Endothelial cell of umbilical vein (primary cell): Measurements from ENCODE around the gene GLOD4.

Source experiments
- EZH2 ChIP-seq: IDR thresholded peaks from 2 replicates; pipeline ENCODE4 v1.6.1; 2012; ENCODE audit warnings: borderline replicate concordance, low read depth, mild to moderate bottlenecking, moderate library complexity, low read length, inconsistent platforms; ENCODE audit not compliant: severe bottlenecking
- FOS ChIP-seq: IDR thresholded peaks from 2 replicates; pipeline ENCODE4 v1.6.1; 2011; ENCODE audit warnings: mild to moderate bottlenecking, low read length, moderate library complexity, borderline replicate concordance; ENCODE audit not compliant: insufficient read depth
- JUN ChIP-seq: IDR thresholded peaks from 2 replicates; pipeline ENCODE4 v1.6.1; 2011; ENCODE audit warnings: borderline replicate concordance, low read depth; ENCODE audit not compliant: insufficient read length, insufficient read depth
- MAX ChIP-seq: IDR thresholded peaks from 2 replicates; pipeline ENCODE4 v1.6.1; 2011; ENCODE audit not compliant: insufficient read depth, insufficient read length
- MYC ChIP-seq: IDR thresholded peaks from one replicate; pipeline ENCODE4 v1.6.1; 2011; ENCODE audit warnings: mild to moderate bottlenecking, low read depth, low read length
- POLR2A ChIP-seq: IDR thresholded peaks from 2 replicates; pipeline ENCODE4 v1.6.1; 2012; ENCODE audit warnings: low read depth, mild to moderate bottlenecking, control low read depth, low read length
- POLR2AphosphoS5 ChIP-seq: IDR thresholded peaks from 2 replicates; pipeline ENCODE4 v1.6.1; 2012; ENCODE audit warnings: low read depth, mild to moderate bottlenecking, control low read depth, low read length, moderate library complexity; ENCODE audit not compliant: insufficient read depth
- TF ChIP-seq, protein P1 (sequence below), 2 donors: IDR thresholded peaks; 1 replicate in 1 of 2; 2 replicates in 1 of 2; pipeline ENCODE4 v1.5.1; 2011; ENCODE audit warnings: low read length in 2 of 2, mild to moderate bottlenecking in 2 of 2, moderate library complexity in 2 of 2, control low read depth in 1 of 2, inconsistent platforms in 1 of 2, low read depth in 1 of 2; ENCODE audit not compliant: insufficient read depth in 1 of 2; ENCODE audit errors: extremely low read depth in 1 of 2

GRCh38 chr17:725084-725483 lies 57.0 kb downstream of the GLOD4 start:
- TF ChIP-seq EZH2 (no peak), FOS (no peak), POLR2A (no peak), POLR2AphosphoS5 (no peak), MAX (no peak), MYC (no peak), JUN (no peak)
- TF ChIP-seq, protein P1, sequence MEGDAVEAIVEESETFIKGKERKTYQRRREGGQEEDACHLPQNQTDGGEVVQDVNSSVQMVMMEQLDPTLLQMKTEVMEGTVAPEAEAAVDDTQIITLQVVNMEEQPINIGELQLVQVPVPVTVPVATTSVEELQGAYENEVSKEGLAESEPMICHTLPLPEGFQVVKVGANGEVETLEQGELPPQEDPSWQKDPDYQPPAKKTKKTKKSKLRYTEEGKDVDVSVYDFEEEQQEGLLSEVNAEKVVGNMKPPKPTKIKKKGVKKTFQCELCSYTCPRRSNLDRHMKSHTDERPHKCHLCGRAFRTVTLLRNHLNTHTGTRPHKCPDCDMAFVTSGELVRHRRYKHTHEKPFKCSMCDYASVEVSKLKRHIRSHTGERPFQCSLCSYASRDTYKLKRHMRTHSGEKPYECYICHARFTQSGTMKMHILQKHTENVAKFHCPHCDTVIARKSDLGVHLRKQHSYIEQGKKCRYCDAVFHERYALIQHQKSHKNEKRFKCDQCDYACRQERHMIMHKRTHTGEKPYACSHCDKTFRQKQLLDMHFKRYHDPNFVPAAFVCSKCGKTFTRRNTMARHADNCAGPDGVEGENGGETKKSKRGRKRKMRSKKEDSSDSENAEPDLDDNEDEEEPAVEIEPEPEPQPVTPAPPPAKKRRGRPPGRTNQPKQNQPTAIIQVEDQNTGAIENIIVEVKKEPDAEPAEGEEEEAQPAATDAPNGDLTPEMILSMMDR (IDR thresholded peaks at IDR 0.05; ENCODE audit: extremely low read depth in 1 of 2, insufficient read depth in 1 of 2, low read depth in 1 of 2, low read length in 2 of 2) = no peak
